GM20431 (cell line): ENCODE data around the gene IMMP2L.
"Not testable (repeated sequence)": the region's sequence is repeated elsewhere in the genome, so short reads cannot be mapped to it uniquely, and the experiment has no call there.

Experiments used
- in situ Hi-C: fragments of 300-500 bp; cut with MseI, MboI; formaldehyde crosslinking; loops from one replicate; pipeline ENCODE4 v1.15.0; 2020; ENCODE audit warnings: low sequenced_read_pairs; ENCODE audit not compliant: unreplicated experiment

Gene IMMP2L

DNA sequence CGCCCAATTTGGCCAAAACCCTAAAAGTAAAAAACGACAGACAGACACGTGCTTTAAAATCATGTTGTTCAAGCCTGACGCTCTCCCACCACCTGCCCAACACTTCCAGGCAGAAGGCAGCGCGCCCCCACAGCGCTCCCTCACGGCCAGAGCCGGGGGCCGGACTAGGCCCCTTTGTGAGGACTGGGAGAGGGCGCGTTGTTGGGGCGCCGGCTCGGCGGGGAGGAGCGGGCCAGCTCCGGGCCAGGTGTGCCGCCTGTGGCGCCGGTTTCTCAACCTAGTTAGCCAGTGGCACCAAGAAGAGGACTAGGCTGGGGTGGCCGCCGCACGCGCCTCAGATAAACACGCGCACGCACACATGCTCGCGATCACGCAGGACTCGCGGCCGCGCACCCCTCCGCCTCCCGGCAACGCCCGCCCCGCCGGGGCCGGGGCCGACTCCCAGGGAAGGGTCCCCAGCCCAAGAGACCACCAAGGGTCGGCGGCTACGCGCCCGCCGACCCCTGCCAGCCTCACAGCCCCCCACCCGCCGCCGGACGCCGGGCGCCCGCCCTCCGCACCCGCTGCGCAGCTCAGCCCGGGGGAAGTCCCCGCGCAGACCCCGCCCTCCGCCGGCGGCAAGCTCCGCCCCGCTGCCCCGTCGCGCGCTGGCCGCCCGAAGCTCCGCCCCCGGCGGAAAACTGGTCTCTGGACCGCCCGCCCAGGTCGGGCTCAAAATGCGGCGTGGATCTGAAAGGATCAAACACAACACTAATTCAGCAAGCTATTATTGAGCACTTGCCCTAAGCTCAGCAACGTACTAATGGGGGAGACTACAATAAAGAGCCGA lies at the start of gene IMMP2L:
Gene IMMP2L (minus strand): TSS at position 589 of the 829 bp plus-strand sequence.
- in situ Hi-C loops = no loop called here

DNA sequence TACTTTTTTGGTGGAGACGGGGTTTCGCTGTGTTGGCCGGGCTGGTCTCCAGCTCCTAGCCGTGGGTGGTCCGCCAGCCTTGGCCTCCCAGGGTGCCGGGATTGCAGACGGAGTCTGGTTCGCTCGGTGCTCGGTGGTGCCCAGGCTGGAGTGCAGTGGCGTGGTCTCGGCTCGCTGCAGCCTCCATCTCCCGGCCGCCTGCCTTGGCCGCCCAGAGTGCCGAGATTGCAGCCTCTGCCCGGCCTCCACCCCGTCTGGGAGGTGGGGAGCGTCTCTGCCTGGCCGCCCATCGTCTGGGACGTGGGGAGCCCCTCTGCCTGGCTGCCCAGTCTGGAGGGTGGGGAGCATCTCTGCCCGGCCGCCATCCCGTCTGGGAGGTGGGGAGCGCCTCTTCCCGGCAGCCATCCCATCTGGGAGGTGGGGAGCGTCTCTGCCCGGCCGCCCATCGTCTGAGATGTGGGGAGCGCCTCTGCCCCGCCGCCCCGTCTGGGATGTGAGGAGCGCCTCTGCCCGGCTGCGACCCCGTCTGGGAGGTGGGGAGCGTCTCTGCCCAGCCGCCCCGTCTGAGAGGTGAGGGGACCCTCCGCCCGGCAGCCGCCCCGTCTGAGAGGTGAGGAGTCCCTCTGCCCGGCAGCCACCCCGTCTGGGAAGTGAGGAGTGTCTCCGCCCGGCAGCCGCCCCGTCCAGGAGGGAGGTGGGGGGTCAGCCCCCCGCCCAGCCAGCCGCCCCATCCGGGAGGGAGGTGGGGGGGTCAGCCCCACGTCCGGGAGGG lies 47.4 kb upstream of the IMMP2L start:
- in situ Hi-C loops = not testable (repeated sequence)

DNA sequence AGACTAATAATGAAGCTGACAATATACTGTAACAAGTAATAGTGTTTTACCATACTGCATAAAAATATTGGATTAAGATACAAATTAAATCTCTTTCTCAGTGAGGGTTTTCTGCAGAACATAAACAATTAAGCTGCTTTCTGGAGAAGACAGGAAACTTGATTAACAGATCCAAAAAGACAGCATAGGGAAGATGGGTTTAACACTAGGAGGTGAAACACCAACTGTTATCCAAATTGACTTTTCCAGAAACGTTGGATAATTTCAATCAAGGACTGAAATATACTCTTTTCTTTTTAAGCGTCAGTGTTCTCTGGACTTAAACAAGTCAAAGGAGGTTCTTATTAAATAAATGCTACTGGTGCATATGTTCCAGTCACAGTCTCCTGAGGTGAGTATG lies 45.3 kb upstream of the IMMP2L start:
- in situ Hi-C loops = no loop called here

DNA sequence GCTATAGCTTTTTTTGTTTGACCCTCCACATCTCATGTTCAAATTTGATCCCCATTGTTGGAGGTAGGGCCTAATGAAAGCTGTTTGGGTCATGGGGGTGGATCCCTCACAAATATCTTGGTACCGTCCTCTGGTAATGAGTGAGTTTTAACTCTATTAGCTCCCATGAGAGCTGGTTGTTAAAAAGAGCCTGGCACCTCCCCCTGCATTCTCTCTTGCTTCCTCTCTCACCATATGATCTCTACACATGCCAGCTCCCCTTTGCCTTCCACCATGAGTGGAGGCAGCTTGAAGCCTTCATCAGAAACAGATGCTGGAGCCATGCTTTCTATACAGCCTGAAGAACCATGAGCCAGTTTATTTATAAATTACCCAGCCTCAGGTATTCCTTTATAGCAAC lies 43.0 kb upstream of the IMMP2L start:
- in situ Hi-C loops = no loop called here

DNA sequence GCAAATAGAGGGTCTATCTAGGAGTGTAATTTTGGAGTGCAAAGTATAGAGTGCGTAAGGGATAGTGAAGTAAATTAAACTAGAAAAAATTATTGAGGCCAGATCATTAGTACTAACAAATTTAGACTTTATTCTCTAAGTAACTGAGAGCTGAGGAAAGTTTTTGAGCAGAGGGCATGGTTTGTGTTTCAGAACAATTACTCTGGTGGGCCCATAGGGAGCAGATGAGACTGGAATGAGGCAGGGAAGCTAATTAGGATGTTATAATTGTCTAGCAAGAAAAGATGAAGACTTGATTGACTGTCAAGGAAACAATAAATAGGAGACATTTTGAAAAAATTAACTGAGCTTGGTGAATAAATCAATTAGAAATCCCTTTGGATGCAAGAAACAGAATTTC lies 37.8 kb upstream of the IMMP2L start:
- in situ Hi-C loops = no loop called here

DNA sequence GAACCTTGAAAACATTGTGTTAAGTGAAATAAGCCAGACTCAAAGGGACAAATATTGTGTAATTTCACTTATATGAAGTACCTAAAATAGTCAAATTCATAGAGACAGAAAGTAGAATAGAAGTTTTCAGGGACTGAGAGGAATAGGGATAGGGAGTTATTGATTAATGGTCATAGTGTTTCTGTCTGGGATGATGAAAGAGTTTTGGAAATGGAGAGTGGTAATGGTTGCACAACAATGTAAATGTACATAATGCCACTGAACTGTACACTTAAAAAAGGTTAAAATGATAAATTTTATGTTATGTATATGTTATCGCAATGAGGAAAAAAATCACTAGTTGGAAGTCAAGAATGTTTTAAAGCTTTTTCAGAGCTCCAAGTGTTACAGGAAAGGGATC lies 33.5 kb upstream of the IMMP2L start:
- in situ Hi-C loops = no loop called here

DNA sequence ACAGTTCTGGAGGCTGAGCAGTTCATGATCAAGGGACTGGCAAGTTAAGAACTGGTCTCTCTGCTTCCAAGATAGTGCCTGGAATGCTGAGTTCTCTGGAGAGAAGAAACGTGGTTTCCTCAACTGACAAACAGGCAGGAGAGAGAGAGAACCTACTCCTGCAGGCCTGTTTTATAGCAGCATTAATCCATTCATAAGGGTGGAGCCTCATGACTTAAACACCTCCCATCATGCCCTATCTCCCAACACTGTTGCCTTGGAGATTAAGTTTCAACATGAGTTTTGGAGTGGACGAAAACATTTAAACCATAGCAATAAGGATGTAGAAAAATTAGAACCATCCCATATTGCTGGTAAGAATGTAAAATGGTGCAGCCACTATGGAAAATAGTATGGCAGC lies 32.3 kb upstream of the IMMP2L start:
- in situ Hi-C loops = no loop called here

DNA sequence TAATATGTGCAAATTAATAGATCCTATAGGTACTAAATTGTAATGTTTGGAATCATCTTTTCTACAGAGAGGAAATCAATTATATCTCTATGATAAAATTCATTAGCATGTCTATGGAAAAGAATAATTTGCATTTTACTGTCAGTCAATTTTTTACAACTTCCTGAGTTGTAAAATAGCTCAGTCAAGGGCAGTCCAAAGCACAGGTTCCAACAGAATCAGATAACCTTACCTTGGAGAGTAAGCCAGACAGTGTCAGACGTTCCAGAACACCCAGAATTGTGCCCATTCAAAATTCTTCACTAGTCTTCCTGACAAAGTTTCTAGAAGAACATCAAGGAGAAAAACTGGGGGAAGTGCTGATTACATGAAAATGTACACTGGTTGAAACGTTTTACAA lies 31.1 kb upstream of the IMMP2L start:
- in situ Hi-C loops = no loop called here

DNA sequence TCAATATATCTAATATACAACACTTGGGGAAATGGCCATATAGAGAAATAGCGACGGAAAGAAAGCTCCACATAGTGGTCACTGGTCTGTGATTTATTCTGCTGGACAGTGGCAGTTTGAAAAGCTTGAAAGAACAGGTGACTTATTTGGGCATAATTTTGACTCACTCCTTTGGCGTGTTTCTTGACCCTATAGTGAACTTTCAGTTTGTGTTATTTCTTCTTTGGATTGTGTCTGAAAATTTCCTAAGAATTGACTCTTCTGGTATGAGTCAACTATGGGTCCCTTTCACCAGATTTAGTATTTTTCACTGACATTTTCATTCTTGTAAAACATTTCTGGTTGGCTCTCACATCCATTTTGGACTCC lies 25.8 kb upstream of the IMMP2L start:
- in situ Hi-C loops = no loop called here

DNA sequence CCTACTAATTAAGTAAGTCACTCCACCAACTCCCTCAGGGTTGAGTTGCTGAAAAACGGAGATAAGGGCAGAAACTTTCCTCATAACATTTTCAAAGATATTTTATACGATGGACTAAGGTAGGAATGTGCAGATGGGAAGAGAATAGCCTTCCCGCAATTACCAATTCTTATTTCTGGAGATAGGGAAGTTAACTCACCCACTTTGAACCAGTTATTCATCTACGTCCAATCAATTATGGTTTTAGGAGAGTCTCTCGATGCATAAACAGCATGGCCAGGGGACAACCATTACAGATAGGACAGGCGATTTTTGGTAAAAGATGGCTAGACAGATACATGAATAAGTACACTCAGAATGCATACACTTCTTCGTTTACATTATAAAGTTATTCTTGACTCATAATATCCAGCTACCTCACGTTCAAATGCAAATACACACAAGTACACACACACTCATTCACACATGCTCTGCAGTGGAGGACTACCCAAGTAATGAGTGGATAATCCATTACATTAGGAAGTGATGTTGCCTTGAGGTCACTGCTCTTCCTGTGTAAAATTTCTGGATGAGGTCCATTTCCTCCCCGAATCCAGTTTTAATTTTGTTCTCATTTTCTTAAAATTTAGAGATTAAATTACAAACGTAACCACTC lies 25.2 kb upstream of the IMMP2L start:
- in situ Hi-C loops = no loop called here

DNA sequence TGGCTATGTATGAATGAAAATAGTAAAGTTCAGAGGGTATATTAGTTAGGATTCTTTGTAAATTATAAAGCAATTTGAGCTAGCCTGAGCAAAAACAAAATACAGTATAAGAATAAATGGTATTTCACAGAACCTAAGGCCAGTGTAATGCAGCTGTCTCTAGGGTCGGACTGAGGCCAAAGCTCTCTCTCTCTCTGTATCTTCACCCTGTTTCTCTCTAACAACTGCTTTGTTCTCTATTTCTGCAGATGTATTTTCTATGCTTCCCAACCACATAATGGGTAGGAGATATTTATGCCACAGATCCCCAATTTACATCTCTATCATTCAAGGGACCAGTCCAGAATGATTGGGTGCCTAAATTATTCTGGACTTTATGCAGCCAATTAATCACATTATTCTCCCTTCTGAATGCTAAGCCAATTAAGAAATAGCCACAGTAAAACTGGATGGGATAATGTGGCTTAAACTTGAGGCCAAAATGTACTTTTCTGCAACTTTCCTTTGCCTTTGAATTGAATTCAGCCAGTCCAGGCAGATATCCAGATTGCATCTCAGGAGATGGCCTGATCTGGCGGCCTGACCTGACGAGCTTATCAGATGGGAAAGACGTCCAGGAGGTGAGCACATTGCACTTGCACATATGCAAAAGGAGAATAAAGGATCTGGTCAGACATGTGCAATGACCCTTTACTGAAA lies 24.6 kb upstream of the IMMP2L start:
- in situ Hi-C loops = no loop called here

DNA sequence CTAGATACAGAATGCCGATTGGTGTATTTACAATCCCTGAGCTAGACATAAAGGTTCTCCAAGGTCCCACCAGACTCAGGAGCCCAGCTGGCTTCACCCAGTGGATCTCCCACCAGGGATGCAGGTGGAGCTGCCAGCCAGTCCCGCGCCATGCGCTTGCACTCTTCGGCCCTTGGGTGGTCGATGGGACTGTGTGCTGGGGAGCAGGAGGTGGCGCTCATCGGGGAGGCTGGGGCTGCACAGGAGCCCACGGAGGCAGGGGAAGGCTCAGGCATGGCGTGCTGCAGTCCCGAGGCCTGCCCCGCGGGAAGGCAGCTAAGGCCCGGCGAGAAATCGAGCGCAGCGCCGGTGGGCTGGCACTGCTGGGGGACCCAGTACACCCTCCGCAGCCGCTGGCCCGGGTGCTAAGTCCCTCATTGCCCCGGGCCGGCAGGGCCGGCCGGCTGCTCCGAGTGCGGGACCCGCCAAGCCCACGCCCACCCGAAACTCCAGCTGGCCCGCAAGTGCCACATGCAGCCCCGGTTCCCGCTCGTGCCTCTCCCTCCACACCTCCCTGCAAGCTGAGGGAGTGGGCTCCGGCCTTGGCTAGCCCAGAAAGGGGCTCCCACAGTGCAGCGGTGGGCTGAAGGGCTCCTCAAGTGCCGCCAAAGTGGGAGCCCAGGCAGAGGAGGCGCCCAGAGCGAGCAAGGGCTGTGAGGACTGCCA lies 19.6 kb upstream of the IMMP2L start:
- in situ Hi-C loops = not testable (repeated sequence)

DNA sequence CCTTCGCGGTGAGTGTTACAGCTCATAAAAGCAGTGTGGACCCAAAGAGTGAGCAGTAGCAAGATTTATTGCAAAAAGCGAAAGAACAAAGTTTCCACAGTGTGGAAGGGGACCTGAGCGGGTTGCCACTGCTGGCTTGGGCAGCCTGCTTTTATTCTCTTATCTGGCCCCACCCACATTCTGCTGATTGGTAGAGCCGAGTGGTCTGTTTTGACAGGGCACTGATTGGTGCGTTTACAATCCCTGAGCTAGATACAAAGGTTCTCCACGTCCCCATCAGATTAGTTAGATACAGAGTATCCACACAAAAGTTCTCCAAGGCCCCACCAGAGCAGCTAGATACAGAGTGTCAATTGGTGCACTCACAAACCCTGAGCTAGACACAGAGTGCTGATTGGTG lies 18.9 kb upstream of the IMMP2L start:
- in situ Hi-C loops = not testable (repeated sequence)

DNA sequence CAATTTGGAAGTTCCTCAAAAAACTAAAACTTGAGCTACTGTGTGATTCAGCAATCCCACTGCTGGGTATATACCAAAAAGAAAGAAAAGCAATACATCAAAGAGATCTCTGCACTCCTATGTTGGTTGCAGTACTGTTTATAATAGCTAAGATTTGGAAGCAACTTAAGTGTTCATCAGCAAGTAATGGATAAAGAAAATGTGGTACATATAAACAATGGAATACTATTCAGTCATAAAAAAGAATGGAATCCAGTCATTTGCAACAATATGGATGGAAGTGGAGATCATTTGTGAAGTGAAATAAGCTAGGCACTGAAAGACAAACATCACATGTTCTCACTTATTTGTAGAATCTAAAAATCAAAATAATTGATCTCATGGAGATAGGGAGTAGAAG lies 16.5 kb upstream of the IMMP2L start:
- in situ Hi-C loops = no loop called here

DNA sequence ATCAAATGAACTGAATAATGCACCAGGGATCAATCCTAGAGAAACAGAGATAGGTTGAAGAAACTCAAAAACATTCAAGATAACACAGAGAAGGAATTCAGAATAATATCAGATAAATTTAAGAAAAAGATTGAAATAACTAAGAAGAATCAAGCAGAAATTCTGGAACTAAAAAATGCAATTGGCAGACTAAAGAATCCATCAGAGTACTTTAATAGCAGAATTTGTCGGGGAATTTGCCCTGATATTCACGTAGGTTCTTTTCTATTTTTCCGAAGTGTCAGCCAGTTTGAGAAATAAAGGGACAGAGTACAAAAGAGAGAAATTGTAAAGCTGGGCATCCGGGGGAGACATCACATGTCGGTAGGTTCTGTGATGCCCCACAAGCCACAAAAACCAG lies 9.4 kb upstream of the IMMP2L start:
- in situ Hi-C loops = no loop called here

DNA sequence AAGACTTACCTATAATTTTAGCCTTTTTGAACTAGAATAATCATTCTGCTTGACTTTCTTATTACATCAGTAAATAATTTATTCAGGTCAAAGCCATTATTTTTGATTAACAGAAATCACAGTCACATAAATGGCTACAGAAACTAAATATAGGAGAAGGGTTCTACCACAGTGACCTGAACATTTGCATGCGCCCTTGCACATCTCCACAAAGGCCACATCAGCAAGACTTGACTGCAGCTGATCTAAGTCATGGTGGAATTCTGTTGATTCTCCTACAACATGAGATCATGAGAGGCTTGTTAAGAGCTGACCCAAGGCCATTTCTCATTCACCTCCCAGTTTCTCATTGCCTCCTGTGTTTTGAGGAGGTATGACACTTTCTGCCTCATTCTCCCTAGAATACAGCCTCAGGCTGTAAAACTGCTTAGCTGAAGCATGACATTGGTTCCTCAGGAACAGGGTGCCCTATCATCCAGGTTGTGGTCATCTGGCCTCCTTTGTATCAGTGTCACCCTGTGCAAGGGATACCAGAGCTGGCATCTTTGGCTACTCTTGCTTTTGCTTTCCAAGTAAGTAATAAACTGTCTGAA lies 6.7 kb upstream of the IMMP2L start:
- in situ Hi-C loops = no loop called here

DNA sequence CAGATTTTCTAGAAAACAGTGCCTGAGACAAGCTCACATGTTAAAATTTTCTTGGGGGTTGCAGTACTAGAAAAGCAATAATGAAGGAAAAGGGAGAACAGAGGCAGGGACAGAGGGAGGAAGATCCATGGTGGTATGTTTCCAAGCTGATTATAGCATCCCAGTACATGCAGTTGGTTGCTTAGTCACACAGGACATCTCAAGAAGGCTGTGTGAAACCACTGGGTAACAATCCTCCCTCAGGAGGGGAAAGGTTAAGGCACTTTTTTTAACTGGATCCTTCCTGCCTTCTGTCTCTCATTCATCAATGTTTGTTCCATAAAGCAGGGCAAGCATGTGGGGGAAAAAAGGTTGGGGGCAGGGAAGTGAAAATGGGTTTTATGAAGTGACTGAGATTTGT lies 6.1 kb upstream of the IMMP2L start:
- in situ Hi-C loops = no loop called here

DNA sequence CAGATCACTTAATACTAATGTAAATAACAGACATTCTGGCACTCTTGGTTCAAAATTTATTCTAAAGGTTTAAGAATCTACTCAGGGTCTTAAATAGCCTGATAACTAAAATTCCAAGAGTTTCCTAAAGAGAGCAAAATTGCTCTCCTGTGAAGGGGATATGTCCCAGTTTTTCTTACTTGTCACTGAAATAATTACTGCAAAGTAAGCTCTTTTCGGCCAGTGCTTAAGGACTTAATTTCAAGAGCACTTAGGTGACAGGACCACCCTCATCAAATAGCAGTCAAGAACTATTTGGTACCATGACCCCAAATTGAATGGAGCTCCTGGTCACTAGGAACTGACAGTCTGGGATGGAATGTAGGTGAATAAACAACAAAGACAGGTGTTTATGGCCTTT lies 1.8 kb upstream of the IMMP2L start:
- in situ Hi-C loops = no loop called here

DNA sequence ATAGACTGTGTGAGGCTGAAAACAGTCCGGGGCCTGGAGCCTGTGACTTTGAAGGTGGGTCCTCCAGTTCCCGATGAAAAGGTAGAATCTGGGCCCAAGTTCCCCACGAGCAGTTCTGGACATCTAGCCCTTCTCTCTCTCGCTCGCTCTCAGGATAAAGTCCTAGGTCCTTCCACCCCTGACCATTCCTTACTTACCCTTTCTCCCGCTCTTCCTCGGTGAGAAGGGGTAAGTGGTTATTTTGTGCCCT lies 713 bp downstream of the IMMP2L start:
- in situ Hi-C loops = no loop called here
